HepG2 (cell line): ENCODE measurements around the gene PPP1R1B. TPM values are rescaled to one million over a fixed set of nuclear protein-coding genes. Genes with fewer than 3 reads are reported as not detected.

Source experiments
- PITX1 ChIP-seq: sonication (generic); formaldehyde crosslinking; IDR thresholded peaks from 2 replicates; pipeline ENCODE4 v1.5.1; 2020; ENCODE audit warnings: mild to moderate bottlenecking, missing genetic modification reagents
- SOX6 ChIP-seq, 2 experiments: fragments of 450-650 bp in 1 of 2; sonication (generic) in 1 of 2; formaldehyde crosslinking in 1 of 2; IDR thresholded peaks; 2 replicates each; pipeline versions ENCODE4 v1.4.0 to v1.6.1; 2017 to 2020; ENCODE audit warnings: antibody characterized with exemption in 1 of 2, mild to moderate bottlenecking in 1 of 2, missing genetic modification reagents in 1 of 2
- TEAD3 ChIP-seq: optimal IDR thresholded peaks from 2 replicates; pipeline ENCODE3; 2016; ENCODE audit warnings: borderline replicate concordance
- ZNF24 ChIP-seq: fragments of 450-650 bp; IDR thresholded peaks from 2 replicates; pipeline ENCODE4 v1.6.1; 2017; ENCODE audit warnings: antibody characterized with exemption, mild to moderate bottlenecking
- ZNF253 ChIP-seq: sonication (generic); formaldehyde crosslinking; IDR thresholded peaks from 2 replicates; pipeline ENCODE4 v1.8.0; 2022; ENCODE audit warnings: mild to moderate bottlenecking, missing genetic modification reagents, borderline replicate concordance
- ZNF280D ChIP-seq: sonication (generic); formaldehyde crosslinking; IDR thresholded peaks from 2 replicates; pipeline ENCODE4 v1.5.1; 2020; ENCODE audit warnings: mild to moderate bottlenecking, missing genetic modification reagents
- ZXDC ChIP-seq: sonication (generic); formaldehyde crosslinking; IDR thresholded peaks from 2 replicates; pipeline ENCODE4 v1.5.0; 2020; ENCODE audit warnings: mild to moderate bottlenecking, missing genetic modification reagents
- polyA plus RNA-seq, 8 experiments: library from polyadenylated mRNA; depleted of rRNA in 3 of 8; stranded (reverse) in 7 of 8; unstranded in 1 of 8; fragments of >200 nt; fragmentation: Illumina TruSeq in 4 of 8; extraction: Trizol in 4 of 8; gene quantifications; 2 replicates each; pipeline versions ENCODE4 v1.2.1 to v1.2.3, GENCODE V29; 2011 to 2016; ENCODE audit warnings: low read depth in 4 of 8, missing spikeins in 1 of 8, mixed read lengths in 1 of 8; ENCODE audit not compliant: insufficient read depth in 1 of 8
- total RNA-seq, 5 experiments: library from RNA; depleted of rRNA; stranded (reverse); fragments of >200 nt; fragmentation: Illumina TruSeq; extraction: Trizol; gene quantifications; 2 replicates each; pipeline ENCODE4 v1.2.3, GENCODE V29; 2016; ENCODE audit warnings: low read depth in 1 of 5
- TF ChIP-seq, protein P1 (sequence below): sonication (generic); formaldehyde crosslinking; IDR thresholded peaks from 2 replicates; pipeline ENCODE4 v1.4.0; 2020; ENCODE audit warnings: mild to moderate bottlenecking, missing genetic modification reagents, borderline replicate concordance
- TF ChIP-seq, protein P2 (sequence below): sonication (generic); formaldehyde crosslinking; IDR thresholded peaks from 2 replicates; pipeline ENCODE4 v1.5.0; 2020; ENCODE audit warnings: mild to moderate bottlenecking, missing genetic modification reagents, borderline replicate concordance
- TF ChIP-seq, protein P3 (sequence below): sonication (generic); formaldehyde crosslinking; IDR thresholded peaks from 2 replicates; pipeline ENCODE4 v1.8.0; 2022; ENCODE audit warnings: mild to moderate bottlenecking, missing genetic modification reagents, moderate library complexity
- TF ChIP-seq, protein P4 (sequence below): sonication (generic); formaldehyde crosslinking; IDR thresholded peaks from 2 replicates; pipeline ENCODE4 v1.8.0; 2022; ENCODE audit warnings: missing genetic modification reagents, mild to moderate bottlenecking, inconsistent platforms, borderline replicate concordance

PPP1R1B gene
- total and polyA plus RNA-seq, 2 of the 13 experiments (the other 11 are each of a cell fraction or from before 2014, with no cell fraction given): 0.08 TPM; not detected in 1

- TF ChIP-seq, protein P1, sequence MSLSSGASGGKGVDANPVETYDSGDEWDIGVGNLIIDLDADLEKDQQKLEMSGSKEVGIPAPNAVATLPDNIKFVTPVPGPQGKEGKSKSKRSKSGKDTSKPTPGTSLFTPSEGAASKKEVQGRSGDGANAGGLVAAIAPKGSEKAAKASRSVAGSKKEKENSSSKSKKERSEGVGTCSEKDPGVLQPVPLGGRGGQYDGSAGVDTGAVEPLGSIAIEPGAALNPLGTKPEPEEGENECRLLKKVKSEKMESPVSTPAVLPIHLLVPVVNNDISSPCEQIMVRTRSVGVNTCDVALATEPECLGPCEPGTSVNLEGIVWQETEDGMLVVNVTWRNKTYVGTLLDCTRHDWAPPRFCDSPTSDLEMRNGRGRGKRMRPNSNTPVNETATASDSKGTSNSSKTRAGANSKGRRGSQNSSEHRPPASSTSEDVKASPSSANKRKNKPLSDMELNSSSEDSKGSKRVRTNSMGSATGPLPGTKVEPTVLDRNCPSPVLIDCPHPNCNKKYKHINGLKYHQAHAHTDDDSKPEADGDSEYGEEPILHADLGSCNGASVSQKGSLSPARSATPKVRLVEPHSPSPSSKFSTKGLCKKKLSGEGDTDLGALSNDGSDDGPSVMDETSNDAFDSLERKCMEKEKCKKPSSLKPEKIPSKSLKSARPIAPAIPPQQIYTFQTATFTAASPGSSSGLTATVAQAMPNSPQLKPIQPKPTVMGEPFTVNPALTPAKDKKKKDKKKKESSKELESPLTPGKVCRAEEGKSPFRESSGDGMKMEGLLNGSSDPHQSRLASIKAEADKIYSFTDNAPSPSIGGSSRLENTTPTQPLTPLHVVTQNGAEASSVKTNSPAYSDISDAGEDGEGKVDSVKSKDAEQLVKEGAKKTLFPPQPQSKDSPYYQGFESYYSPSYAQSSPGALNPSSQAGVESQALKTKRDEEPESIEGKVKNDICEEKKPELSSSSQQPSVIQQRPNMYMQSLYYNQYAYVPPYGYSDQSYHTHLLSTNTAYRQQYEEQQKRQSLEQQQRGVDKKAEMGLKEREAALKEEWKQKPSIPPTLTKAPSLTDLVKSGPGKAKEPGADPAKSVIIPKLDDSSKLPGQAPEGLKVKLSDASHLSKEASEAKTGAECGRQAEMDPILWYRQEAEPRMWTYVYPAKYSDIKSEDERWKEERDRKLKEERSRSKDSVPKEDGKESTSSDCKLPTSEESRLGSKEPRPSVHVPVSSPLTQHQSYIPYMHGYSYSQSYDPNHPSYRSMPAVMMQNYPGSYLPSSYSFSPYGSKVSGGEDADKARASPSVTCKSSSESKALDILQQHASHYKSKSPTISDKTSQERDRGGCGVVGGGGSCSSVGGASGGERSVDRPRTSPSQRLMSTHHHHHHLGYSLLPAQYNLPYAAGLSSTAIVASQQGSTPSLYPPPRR: no peak
- TF ChIP-seq SOX6 (IDR thresholded peaks at IDR 0.05) (no peak), SOX6 (CRISPR knock-in tag; IDR thresholded peaks at IDR 0.05) (no peak), ZNF253 (CRISPR knock-in tag) (no peak), ZNF24 (no peak), ZNF280D (CRISPR knock-in tag) (no peak), PITX1 (CRISPR knock-in tag) (0 out of 2 replicates have a peak, but pooled peaks have one; percentile 31), ZXDC (no peak), TEAD3 (CRISPR knock-in tag) (peak; percentile 15)
- TF ChIP-seq, protein P2, sequence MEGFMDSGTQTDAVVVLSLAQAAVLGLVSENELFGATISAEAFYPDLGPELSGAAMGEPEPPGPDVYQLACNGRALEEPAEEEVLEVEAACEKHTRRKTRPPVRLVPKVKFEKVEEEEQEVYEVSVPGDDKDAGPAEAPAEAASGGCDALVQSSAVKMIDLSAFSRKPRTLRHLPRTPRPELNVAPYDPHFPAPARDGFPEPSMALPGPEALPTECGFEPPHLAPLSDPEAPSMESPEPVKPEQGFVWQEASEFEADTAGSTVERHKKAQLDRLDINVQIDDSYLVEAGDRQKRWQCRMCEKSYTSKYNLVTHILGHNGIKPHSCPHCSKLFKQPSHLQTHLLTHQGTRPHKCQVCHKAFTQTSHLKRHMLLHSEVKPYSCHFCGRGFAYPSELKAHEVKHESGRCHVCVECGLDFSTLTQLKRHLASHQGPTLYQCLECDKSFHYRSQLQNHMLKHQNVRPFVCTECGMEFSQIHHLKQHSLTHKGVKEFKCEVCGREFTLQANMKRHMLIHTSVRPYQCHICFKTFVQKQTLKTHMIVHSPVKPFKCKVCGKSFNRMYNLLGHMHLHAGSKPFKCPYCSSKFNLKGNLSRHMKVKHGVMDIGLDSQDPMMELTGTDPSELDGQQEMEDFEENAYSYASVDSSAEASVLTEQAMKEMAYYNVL (CRISPR knock-in tag): no peak
- TF ChIP-seq, protein P3, sequence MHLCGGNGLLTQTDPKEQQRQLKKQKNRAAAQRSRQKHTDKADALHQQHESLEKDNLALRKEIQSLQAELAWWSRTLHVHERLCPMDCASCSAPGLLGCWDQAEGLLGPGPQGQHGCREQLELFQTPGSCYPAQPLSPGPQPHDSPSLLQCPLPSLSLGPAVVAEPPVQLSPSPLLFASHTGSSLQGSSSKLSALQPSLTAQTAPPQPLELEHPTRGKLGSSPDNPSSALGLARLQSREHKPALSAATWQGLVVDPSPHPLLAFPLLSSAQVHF (CRISPR knock-in tag): no peak
- TF ChIP-seq, protein P4, sequence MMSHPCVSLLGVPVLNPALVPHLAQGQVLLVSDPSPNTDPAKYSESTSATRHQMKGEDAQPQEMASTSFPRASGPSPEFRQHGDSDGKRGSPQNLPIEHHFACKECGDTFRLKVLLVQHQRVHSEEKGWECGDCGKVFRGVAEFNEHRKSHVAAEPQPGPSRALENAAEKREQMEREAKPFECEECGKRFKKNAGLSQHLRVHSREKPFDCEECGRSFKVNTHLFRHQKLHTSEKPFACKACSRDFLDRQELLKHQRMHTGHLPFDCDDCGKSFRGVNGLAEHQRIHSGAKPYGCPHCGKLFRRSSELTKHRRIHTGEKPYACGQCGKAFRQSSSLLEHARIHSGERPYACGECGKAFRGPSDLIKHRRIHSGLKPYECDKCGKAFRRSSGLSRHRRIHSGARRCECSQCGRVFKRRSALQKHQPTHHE (CRISPR knock-in tag): no peak
These were observed 37.2 kb downstream of the PPP1R1B start (continued) for GRCh38 chr17:39663688-39664580.
